Fibroblast of lung (primary cell): Measurements from ENCODE around the gene PROSER2. TPM values are rescaled to one million over a fixed set of nuclear protein-coding genes. Genes with fewer than 3 reads are reported as not detected.
A peak's percentile ranks its signal among the peaks of the same experiment; 100 is the strongest.

ENCODE experiments used
- DNase-seq, 2 donors: peaks; one replicate each; pipeline versions ENCODE4 v3.0.0 to v3.0.0-alpha.2; 2010; ENCODE audit warnings: low read depth in 2 of 2
- H2AFZ ChIP-seq: 2 replicates; pipeline ENCODE4 v1.5.1; 2012; ENCODE audit warnings: low read length, control low read depth, inconsistent platforms
- H3K27ac ChIP-seq: 2 replicates; pipeline ENCODE4 v1.5.1; 2011; ENCODE audit warnings: low read length, control low read depth; ENCODE audit not compliant: insufficient read depth
- H3K27me3 ChIP-seq: 2 replicates; pipeline ENCODE4 v1.5.1; 2011; ENCODE audit warnings: mild to moderate bottlenecking, low read length; ENCODE audit not compliant: control insufficient read depth, insufficient read depth
- H3K36me3 ChIP-seq: 2 replicates; pipeline ENCODE4 v1.5.1; 2011; ENCODE audit warnings: low read length; ENCODE audit not compliant: control insufficient read depth, insufficient read depth
- H3K4me1 ChIP-seq: 2 replicates; pipeline ENCODE4 v1.5.1; 2011; ENCODE audit warnings: low read length; ENCODE audit not compliant: control insufficient read depth, insufficient read depth; ENCODE audit errors: extremely low read depth
- H3K4me2 ChIP-seq: 2 replicates; pipeline ENCODE4 v1.5.1; 2011; ENCODE audit warnings: low read length, control low read depth; ENCODE audit not compliant: insufficient read depth; ENCODE audit errors: extremely low read depth
- H3K4me3 ChIP-seq, 4 experiments: fragments of 200-600 bp in 1 of 4; sonication (generic) in 1 of 4; replicated peaks in 1 of 4; 2 replicates each; pipeline ENCODE4 v1.5.1; 2011 to 2016; ENCODE audit warnings: low read length in 4 of 4, low read depth in 3 of 4, mild to moderate bottlenecking in 3 of 4, control low read depth in 2 of 4, inconsistent platforms in 1 of 4, mixed read lengths in 1 of 4; ENCODE audit not compliant: insufficient read depth in 1 of 4; ENCODE audit errors: control extremely low read depth in 1 of 4
- H3K79me2 ChIP-seq: 2 replicates; pipeline ENCODE4 v1.5.1; 2012; ENCODE audit warnings: mild to moderate bottlenecking, low read length, inconsistent platforms; ENCODE audit not compliant: control insufficient read depth, insufficient read depth
- H3K9ac ChIP-seq: 2 replicates; pipeline ENCODE4 v1.5.1; 2011; ENCODE audit warnings: mild to moderate bottlenecking, low read length, control low read depth; ENCODE audit not compliant: insufficient read depth
- H3K9me3 ChIP-seq: 2 replicates; pipeline ENCODE4 v1.5.1; 2012; ENCODE audit warnings: low read depth, low read length; ENCODE audit not compliant: control insufficient read depth, insufficient read depth
- H4K20me1 ChIP-seq: 2 replicates; pipeline ENCODE4 v1.5.1; 2011; ENCODE audit warnings: low read length; ENCODE audit not compliant: control insufficient read depth, insufficient read depth; ENCODE audit errors: extremely low read depth
- EZH2 ChIP-seq: IDR thresholded peaks from 2 replicates; pipeline ENCODE4 v1.5.1; 2012; ENCODE audit warnings: low read length, control low read depth, mild to moderate bottlenecking; ENCODE audit errors: missing control alignments
- polyA plus RNA-seq, 2 donors: library from polyadenylated mRNA; depleted of rRNA in 1 of 2; stranded (reverse) in 1 of 2; unstranded in 1 of 2; fragments of >200 nt; gene quantifications; 2 replicates each; pipeline ENCODE4 v1.2.1, GENCODE V29; 2011 to 2012; ENCODE audit warnings: missing spikeins in 1 of 2
- total RNA-seq: library from RNA; depleted of rRNA; stranded (reverse); fragments of >200 nt; gene quantifications from 2 replicates; pipeline ENCODE4 v1.2.1, GENCODE V29; 2014
- TF ChIP-seq, protein P1 (sequence below), 2 donors: IDR thresholded peaks in 1 of 2; conservative IDR thresholded peaks in 1 of 2; 1 replicate in 1 of 2; 2 replicates in 1 of 2; pipeline ENCODE4 v1.5.1; 2011 to 2012; ENCODE audit warnings: low read length in 2 of 2, control low read depth in 1 of 2, inconsistent platforms in 1 of 2, low read depth in 1 of 2, mild to moderate bottlenecking in 1 of 2

Gene PROSER2
- total and polyA plus RNA-seq, 2 donors (not counting 1 experiment from before 2014, with no cell fraction given) = 1.2 to 2.6 TPM

DNA sequence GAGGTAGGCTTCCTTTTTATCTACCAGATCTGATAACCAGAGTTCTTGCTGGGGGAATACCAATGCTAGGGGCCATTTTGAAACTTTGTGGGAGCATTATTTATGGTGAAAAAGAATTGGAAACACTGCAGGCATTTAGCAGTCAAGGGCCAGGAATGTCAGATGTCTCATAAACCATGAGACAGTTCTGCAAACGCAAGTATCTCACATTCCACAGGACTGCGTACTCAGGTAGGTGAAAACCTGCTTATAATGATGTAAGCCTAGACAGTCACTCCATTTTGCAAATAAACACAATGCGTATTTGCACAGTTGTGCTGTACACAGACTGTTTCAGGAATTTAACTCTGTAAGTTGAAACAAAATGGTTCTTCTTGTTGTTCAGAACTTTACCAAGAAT, 47.1 kb upstream of the PROSER2 start:
- H3K4me2 ChIP-seq = no peak overlapping the region
- H3K4me1 ChIP-seq = no peaks in the 10 kb centered on the region
- no peaks in the 10 kb centered on the region for H4K20me1 ChIP-seq
- DNase-seq = peak in 1 of 2 donors; percentile 35
- no peaks in the 10 kb centered on the region for H3K79me2 ChIP-seq
- TF ChIP-seq, protein P1, sequence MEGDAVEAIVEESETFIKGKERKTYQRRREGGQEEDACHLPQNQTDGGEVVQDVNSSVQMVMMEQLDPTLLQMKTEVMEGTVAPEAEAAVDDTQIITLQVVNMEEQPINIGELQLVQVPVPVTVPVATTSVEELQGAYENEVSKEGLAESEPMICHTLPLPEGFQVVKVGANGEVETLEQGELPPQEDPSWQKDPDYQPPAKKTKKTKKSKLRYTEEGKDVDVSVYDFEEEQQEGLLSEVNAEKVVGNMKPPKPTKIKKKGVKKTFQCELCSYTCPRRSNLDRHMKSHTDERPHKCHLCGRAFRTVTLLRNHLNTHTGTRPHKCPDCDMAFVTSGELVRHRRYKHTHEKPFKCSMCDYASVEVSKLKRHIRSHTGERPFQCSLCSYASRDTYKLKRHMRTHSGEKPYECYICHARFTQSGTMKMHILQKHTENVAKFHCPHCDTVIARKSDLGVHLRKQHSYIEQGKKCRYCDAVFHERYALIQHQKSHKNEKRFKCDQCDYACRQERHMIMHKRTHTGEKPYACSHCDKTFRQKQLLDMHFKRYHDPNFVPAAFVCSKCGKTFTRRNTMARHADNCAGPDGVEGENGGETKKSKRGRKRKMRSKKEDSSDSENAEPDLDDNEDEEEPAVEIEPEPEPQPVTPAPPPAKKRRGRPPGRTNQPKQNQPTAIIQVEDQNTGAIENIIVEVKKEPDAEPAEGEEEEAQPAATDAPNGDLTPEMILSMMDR (conservative IDR thresholded peaks at IDR 0.05 in 1 of 2, IDR thresholded peaks at IDR 0.05 in 1 of 2; ENCODE audit: low read depth in 1 of 2, low read length in 2 of 2) = no peak
- TF ChIP-seq EZH2 = no peak
- H3K9ac ChIP-seq = no peak overlapping the region
- H2AFZ ChIP-seq = no peak overlapping the region
- H3K36me3 ChIP-seq = no peaks in the 10 kb centered on the region
- no peaks in the 10 kb centered on the region for H3K27me3 ChIP-seq
- H3K4me3 ChIP-seq = no peak overlapping the region
- H3K27ac ChIP-seq = no peak overlapping the region
- no peaks in the 10 kb centered on the region for H3K9me3 ChIP-seq

DNA sequence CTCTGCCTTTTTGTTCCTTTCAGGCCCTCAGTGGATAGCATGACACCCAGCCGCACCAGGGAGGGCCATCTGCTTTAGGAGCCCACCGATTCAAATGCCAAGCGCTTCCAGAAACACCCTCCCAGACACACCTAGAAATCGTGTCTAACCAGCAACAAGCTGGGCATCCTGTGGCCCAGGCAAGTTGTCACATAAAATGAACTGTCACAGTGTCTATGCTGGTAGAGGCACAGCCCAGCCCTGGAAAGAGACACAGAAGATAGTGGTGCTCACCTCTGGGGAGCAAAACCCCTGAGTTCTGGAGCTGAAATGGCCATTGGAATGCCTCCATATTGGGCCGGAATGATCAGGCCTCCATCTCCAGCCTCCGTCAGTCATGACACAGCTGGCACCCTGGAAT, 42.0 kb upstream of the PROSER2 start:
- Histone ChIP-seq H4K20me1 (no peaks in the 10 kb centered on the region), H3K27me3 (no peaks in the 10 kb centered on the region), H3K4me1 (no peaks in the 10 kb centered on the region), H3K9me3 (no peaks in the 10 kb centered on the region), H3K4me2 (no peak overlapping the region), H3K9ac (no peak overlapping the region), H3K27ac (no peak overlapping the region), H3K79me2 (no peaks in the 10 kb centered on the region), H2AFZ (no peak overlapping the region), H3K36me3 (no peaks in the 10 kb centered on the region), H3K4me3 (no peak overlapping the region)
- DNase-seq = no peak
- no peak for TF ChIP-seq EZH2
- TF ChIP-seq, protein P1 (conservative IDR thresholded peaks at IDR 0.05 in 1 of 2, IDR thresholded peaks at IDR 0.05 in 1 of 2; ENCODE audit: low read depth in 1 of 2, low read length in 2 of 2) = no peak

DNA sequence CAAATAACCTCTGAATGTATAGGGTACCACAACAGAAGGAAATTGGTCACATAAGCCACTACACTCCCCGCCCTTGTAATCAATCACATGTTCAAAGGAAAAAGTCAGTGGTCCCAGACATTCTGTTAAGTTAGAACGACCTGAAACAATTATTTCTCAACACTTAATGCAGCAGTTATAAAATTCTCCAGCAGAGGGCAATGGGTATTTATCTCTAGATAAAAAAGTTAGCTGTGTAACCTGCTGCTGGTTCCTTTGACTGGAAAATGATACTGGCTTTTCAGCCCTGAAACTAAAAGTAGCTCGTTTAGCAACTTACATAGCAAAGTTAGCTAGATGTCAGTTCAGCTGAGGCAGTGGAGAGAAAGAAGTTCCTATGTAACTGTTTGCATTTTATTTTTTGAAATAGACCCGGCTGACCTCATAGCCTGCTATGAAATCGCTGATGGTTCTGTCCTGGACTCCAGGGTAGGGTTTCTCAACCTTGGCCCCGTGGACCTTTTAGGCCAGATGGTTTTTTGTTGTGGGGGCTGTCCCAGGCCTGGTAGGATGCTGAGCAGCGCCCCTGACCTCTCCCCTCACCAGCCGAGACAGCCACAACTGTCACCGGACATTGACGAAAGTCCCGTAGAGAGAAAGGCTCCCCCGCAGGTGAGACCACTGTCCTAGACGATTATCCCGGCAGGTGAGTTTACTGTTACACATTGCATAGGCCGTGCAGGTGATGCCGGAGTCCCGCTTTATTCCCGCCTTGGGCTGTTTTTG, 40.2 kb upstream of the PROSER2 start:
- no peak for TF ChIP-seq EZH2
- TF ChIP-seq, protein P1 (conservative IDR thresholded peaks at IDR 0.05 in 1 of 2, IDR thresholded peaks at IDR 0.05 in 1 of 2; ENCODE audit: low read depth in 1 of 2, low read length in 2 of 2) = peak; percentile 52 to 73
- H3K27ac ChIP-seq = no peak overlapping the region
- peak; percentile 43 to 70 for DNase-seq

More for the DNA sequence above, 40.2 kb upstream of the PROSER2 start:
- Histone ChIP-seq H3K4me2 (no peak overlapping the region), H4K20me1 (no peaks in the 10 kb centered on the region), H3K9ac (no peak overlapping the region), H3K4me3 (no peak overlapping the region), H2AFZ (no peak overlapping the region), H3K4me1 (no peaks in the 10 kb centered on the region), H3K79me2 (no peaks in the 10 kb centered on the region), H3K36me3 (no peaks in the 10 kb centered on the region), H3K9me3 (no peaks in the 10 kb centered on the region), H3K27me3 (no peaks in the 10 kb centered on the region)
